Measurements from ENCODE around the gene PTPN5. TPM values are rescaled to one million over a fixed set of nuclear protein-coding genes. Genes with fewer than 3 reads are reported as not detected.

The PTPN5 gene
- total RNA-seq, 5 donors from 2014 or later (not counting 1 experiment from before 2014, with no cell fraction given), result 0.22 TPM; not detected in 4

DNA sequence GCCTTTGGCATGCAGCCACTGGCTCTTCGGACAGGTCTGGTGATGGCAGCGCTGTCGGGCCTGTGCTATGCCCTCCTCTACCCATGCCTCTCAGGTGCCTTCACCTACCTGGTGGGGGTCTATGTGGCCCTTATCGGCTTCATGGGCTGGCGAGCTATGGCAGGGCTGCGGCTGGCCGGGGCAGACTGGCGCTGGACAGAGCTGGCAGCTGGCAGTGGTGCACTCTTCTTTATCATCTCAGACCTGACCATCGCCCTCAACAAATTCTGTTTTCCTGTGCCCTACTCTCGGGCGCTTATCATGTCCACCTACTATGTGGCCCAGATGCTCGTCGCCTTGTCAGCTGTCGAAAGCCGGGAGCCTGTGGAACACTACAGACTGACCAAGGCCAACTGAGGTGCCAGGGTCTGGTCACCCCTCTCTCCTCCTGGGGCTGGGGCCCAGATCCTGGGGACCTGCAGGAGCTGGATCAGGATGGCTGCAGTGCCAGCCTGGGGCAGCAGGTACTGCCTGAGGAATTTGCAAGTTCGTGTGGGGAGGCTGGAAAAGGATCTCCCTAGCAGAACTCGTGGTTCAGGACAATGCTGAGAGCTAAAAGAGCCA lies 89.9 kb downstream of the PTPN5 start:
- ChIA-PET CTCF (interaction anchor here (0.9 to 1.0 kb wide), 3 partner anchors 20 to 29 kb away, joined by 3 to 5 read pairs (median 3); no protein-coding TSS in a partner anchor), POLR2A (no interaction called here)
- Mint-ChIP-seq H3K27me3 (peaks cover 0 to 4% of the 10 kb centered on the region in 2 donors), H3K4me3 (no peak overlapping the region), H3K36me3 (no peaks in the 10 kb centered on the region), H3K9me3 (no peaks in the 10 kb centered on the region), H3K4me1 (peaks cover 31 to 49% (median 41%) of the 10 kb centered on the region in 3 donors), H3K27ac (no peak overlapping the region)
- no peak overlapping the region for H3K27ac ChIP-seq (ENCODE audit: low read length)
- H3K9me3 ChIP-seq, result no peaks in the 10 kb centered on the region
- H3K4me1 ChIP-seq (ENCODE audit: control insufficient read depth in 1 of 2, extremely low read depth in 1 of 2, insufficient read depth in 2 of 2, low read length in 2 of 2), result peaks cover 2 to 31% of the 10 kb centered on the region in 2 experiments
- 89% methylated on average over 17 of the region's 17 CpGs for WGBS (ENCODE audit: insufficient coverage)
- H3K4me3 ChIP-seq (ENCODE audit: control insufficient read depth in 1 of 2, extremely low read depth in 1 of 2, low read length in 1 of 2), result no peak overlapping the region
- DNase-seq, result no peak
- H3K27me3 ChIP-seq (replicated peaks in 1 of 2; ENCODE audit: control insufficient read depth in 2 of 2, extremely low read depth in 1 of 2, insufficient read depth in 2 of 2, low read length in 1 of 2), result peaks cover 0 to 21% of the 10 kb centered on the region in 2 experiments
- ATAC-seq (replicated peaks in 1 of 4), result no peak
- no peaks in the 10 kb centered on the region for H3K36me3 ChIP-seq (ENCODE audit: control insufficient read depth in 2 of 2, extremely low read depth in 1 of 2, insufficient read depth in 1 of 2, low read length in 1 of 2)

DNA sequence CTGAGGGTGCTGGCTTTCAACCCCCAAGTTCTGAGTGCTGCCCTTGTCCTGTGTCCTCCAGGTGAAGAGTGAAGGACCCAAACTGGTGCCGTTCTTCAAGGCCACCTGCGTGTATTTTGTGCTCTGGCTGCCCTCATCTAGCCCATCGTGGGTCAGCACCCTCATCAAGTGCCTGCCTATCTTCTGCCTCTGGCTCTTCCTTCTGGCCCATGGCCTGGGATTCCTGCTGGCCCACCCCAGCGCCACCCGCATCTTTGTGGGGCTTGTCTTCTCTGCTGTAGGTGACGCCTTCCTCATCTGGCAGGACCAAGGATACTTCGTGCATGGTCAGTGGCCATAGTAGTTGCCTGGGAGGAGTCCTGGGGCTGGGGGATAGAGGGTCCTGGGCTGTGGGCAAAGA lies 90.7 kb downstream of the PTPN5 start:
- Mint-ChIP-seq H3K27me3 (peaks cover 0 to 4% of the 10 kb centered on the region in 2 donors), H3K9me3 (no peaks in the 10 kb centered on the region), H3K36me3 (no peaks in the 10 kb centered on the region), H3K27ac (no peak overlapping the region), H3K4me3 (peak overlapping the region in 2 of 3 donors; percentile 25 to 36), H3K4me1 (peaks cover 28 to 44% (median 35%) of the 10 kb centered on the region in 3 donors)
- DNase-seq (no peak), ATAC-seq (replicated peaks in 1 of 4) (no peak)
- peaks cover 0 to 20% of the 10 kb centered on the region in 2 experiments for H3K27me3 ChIP-seq (replicated peaks in 1 of 2; ENCODE audit: control insufficient read depth in 2 of 2, extremely low read depth in 1 of 2, insufficient read depth in 2 of 2, low read length in 1 of 2)
- H3K4me3 ChIP-seq (ENCODE audit: control insufficient read depth in 1 of 2, extremely low read depth in 1 of 2, low read length in 1 of 2), result no peak overlapping the region
- no peak overlapping the region for H3K27ac ChIP-seq (ENCODE audit: low read length)
- H3K9me3 ChIP-seq, result no peaks in the 10 kb centered on the region
- CTCF ChIA-PET, result no interaction called here
- H3K36me3 ChIP-seq (ENCODE audit: control insufficient read depth in 2 of 2, extremely low read depth in 1 of 2, insufficient read depth in 1 of 2, low read length in 1 of 2), result no peaks in the 10 kb centered on the region
- WGBS (ENCODE audit: insufficient coverage), result 84% methylated on average over 7 of the region's 7 CpGs
- H3K4me1 ChIP-seq (ENCODE audit: control insufficient read depth in 1 of 2, extremely low read depth in 1 of 2, insufficient read depth in 2 of 2, low read length in 2 of 2), result peaks cover 2 to 23% of the 10 kb centered on the region in 2 experiments
- POLR2A ChIA-PET, result no interaction called here

DNA sequence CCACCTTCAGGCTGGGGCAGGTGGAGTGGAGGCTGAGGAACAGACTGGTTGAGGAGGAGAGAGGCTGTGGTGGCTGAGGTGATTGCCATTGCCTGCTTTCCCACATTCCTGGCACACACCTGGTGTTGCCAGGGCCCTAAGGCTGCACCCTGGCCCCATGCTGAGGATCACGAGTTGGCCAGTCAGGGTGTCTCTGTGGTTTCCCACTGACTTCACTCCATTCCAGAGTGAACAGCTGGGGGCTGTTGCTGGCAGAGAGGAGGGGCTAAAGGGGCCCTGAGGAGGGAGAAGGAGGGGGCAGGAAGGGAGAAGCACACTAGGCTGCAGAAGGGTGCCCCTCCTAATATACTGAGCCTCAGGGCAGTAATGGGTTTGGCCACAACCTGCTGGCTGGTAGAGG lies 91.2 kb downstream of the PTPN5 start:
- no peak for ATAC-seq (replicated peaks in 1 of 4)
- Histone ChIP-seq H3K4me1 (ENCODE audit: control insufficient read depth in 1 of 2, extremely low read depth in 1 of 2, insufficient read depth in 2 of 2, low read length in 2 of 2) (peaks cover 2 to 18% of the 10 kb centered on the region in 2 experiments), H3K36me3 (ENCODE audit: control insufficient read depth in 2 of 2, extremely low read depth in 1 of 2, insufficient read depth in 1 of 2, low read length in 1 of 2) (no peaks in the 10 kb centered on the region), H3K9me3 (no peaks in the 10 kb centered on the region), H3K27me3 (replicated peaks in 1 of 2; ENCODE audit: control insufficient read depth in 2 of 2, extremely low read depth in 1 of 2, insufficient read depth in 2 of 2, low read length in 1 of 2) (peaks cover 0 to 17% of the 10 kb centered on the region in 2 experiments), H3K27ac (ENCODE audit: low read length) (no peak overlapping the region), H3K4me3 (ENCODE audit: control insufficient read depth in 1 of 2, extremely low read depth in 1 of 2, low read length in 1 of 2) (no peak overlapping the region)
- no peaks in the 10 kb centered on the region for H3K36me3 Mint-ChIP-seq
- ChIA-PET POLR2A (no interaction called here), CTCF (no interaction called here)
- no CpG with 5 or more reads among the region's 1 CpG for WGBS (ENCODE audit: insufficient coverage)
- H3K4me1 Mint-ChIP-seq, result peaks cover 23 to 39% (median 30%) of the 10 kb centered on the region in 3 donors
- no peak overlapping the region for H3K27ac Mint-ChIP-seq
- H3K27me3 Mint-ChIP-seq, result peaks cover 0 to 4% of the 10 kb centered on the region in 2 donors
- H3K9me3 Mint-ChIP-seq, result no peaks in the 10 kb centered on the region
- DNase-seq, result no peak
- H3K4me3 Mint-ChIP-seq, result peak overlapping the region; percentile 61 to 81 (median 77)

DNA sequence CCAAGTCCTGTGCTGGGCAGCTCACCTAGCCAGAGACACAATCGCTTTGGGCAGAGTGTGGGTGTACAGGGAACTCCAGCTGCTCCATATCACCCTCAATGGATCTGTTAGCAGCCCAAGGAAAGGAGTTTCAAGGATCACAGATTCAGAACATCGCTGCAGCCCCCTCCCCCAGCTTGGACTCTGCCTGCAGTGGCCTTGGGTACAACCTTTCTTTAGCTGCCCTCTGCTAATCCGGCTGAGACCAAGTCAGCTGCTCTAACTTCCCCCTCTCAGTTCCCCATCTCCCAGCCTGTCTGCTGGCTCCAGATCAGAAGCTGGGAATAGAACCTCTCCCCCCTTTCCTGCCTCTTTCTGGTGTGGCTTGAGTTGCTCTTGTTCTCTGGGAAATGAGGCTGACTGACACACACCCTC lies 91.7 kb downstream of the PTPN5 start:
- no peak overlapping the region for H3K27ac ChIP-seq (ENCODE audit: low read length)
- H3K36me3 Mint-ChIP-seq, result no peaks in the 10 kb centered on the region
- no peaks in the 10 kb centered on the region for H3K36me3 ChIP-seq (ENCODE audit: control insufficient read depth in 2 of 2, extremely low read depth in 1 of 2, insufficient read depth in 1 of 2, low read length in 1 of 2)
- peaks cover 19 to 34% (median 25%) of the 10 kb centered on the region in 3 donors for H3K4me1 Mint-ChIP-seq
- CTCF ChIA-PET, result no interaction called here
- H3K4me1 ChIP-seq (ENCODE audit: control insufficient read depth in 1 of 2, extremely low read depth in 1 of 2, insufficient read depth in 2 of 2, low read length in 2 of 2), result peaks cover 2 to 15% of the 10 kb centered on the region in 2 experiments
- peaks cover 0 to 17% of the 10 kb centered on the region in 2 experiments for H3K27me3 ChIP-seq (replicated peaks in 1 of 2; ENCODE audit: control insufficient read depth in 2 of 2, extremely low read depth in 1 of 2, insufficient read depth in 2 of 2, low read length in 1 of 2)
- DNase-seq (no peak), ATAC-seq (replicated peaks in 1 of 4) (no peak)
- peak overlapping the region; percentile 61 to 81 (median 77) for H3K4me3 Mint-ChIP-seq
- H3K27me3 Mint-ChIP-seq, result peaks cover 0 to 3% of the 10 kb centered on the region in 2 donors
- 93% methylated on average over 3 of the region's 3 CpGs for WGBS (ENCODE audit: insufficient coverage)
- POLR2A ChIA-PET, result interaction anchor here in 1 of 2 donors (1.4 kb wide), 1 partner anchor 68 kb away, joined by 4 read pairs; no protein-coding TSS in a partner anchor
- no peaks in the 10 kb centered on the region for H3K9me3 Mint-ChIP-seq
- no peaks in the 10 kb centered on the region for H3K9me3 ChIP-seq
- peak overlapping the region; percentile 46 to 55 for H3K27ac Mint-ChIP-seq
- H3K4me3 ChIP-seq (ENCODE audit: control insufficient read depth in 1 of 2, extremely low read depth in 1 of 2, low read length in 1 of 2), result no peak overlapping the region

DNA sequence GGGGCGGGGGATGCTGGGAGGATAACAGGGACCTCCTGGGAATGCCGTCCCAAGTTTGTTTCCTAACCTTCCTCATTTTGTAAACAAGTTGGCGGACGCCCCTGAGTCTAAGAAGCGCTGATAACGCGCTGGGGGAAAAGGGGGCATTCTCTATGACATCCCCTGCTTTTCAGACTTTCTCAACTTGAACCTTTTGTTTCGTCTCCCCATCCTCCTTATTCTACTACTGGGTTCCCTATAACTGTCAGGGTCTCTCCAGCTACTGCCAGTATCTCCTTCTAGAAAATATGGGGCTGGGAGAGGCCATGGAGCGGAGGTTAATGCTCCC lies 92.4 kb downstream of the PTPN5 start:
- POLR2A ChIA-PET, result interaction anchor here in 1 of 2 donors (1.4 to 1.5 kb wide), 2 partner anchors 63 to 68 kb away, joined by 3 to 4 read pairs; no protein-coding TSS in a partner anchor
- ATAC-seq (replicated peaks in 1 of 4) (no peak), DNase-seq (no peak)
- peaks cover 17 to 28% (median 20%) of the 10 kb centered on the region in 3 donors for H3K4me1 Mint-ChIP-seq
- H3K9me3 Mint-ChIP-seq, result no peaks in the 10 kb centered on the region
- H3K36me3 Mint-ChIP-seq, result no peaks in the 10 kb centered on the region
- WGBS (ENCODE audit: insufficient coverage), result no CpG with 5 or more reads among the region's 9 CpGs
- Histone ChIP-seq H3K27ac (ENCODE audit: low read length) (no peak overlapping the region), H3K4me1 (ENCODE audit: control insufficient read depth in 1 of 2, extremely low read depth in 1 of 2, insufficient read depth in 2 of 2, low read length in 2 of 2) (peaks cover 2 to 15% of the 10 kb centered on the region in 2 experiments), H3K36me3 (ENCODE audit: control insufficient read depth in 2 of 2, extremely low read depth in 1 of 2, insufficient read depth in 1 of 2, low read length in 1 of 2) (no peaks in the 10 kb centered on the region), H3K9me3 (no peaks in the 10 kb centered on the region), H3K4me3 (ENCODE audit: control insufficient read depth in 1 of 2, extremely low read depth in 1 of 2, low read length in 1 of 2) (peak overlapping the region; percentile 57 to 60), H3K27me3 (replicated peaks in 1 of 2; ENCODE audit: control insufficient read depth in 2 of 2, extremely low read depth in 1 of 2, insufficient read depth in 2 of 2, low read length in 1 of 2) (peaks cover 0 to 17% of the 10 kb centered on the region in 2 experiments)
- H3K27me3 Mint-ChIP-seq, result peaks cover 0 to 3% of the 10 kb centered on the region in 2 donors
- CTCF ChIA-PET, result no interaction called here
- H3K27ac Mint-ChIP-seq, result peak overlapping the region in 1 of 2 donors; percentile 16
- peak overlapping the region; percentile 61 to 81 (median 77) for H3K4me3 Mint-ChIP-seq

DNA sequence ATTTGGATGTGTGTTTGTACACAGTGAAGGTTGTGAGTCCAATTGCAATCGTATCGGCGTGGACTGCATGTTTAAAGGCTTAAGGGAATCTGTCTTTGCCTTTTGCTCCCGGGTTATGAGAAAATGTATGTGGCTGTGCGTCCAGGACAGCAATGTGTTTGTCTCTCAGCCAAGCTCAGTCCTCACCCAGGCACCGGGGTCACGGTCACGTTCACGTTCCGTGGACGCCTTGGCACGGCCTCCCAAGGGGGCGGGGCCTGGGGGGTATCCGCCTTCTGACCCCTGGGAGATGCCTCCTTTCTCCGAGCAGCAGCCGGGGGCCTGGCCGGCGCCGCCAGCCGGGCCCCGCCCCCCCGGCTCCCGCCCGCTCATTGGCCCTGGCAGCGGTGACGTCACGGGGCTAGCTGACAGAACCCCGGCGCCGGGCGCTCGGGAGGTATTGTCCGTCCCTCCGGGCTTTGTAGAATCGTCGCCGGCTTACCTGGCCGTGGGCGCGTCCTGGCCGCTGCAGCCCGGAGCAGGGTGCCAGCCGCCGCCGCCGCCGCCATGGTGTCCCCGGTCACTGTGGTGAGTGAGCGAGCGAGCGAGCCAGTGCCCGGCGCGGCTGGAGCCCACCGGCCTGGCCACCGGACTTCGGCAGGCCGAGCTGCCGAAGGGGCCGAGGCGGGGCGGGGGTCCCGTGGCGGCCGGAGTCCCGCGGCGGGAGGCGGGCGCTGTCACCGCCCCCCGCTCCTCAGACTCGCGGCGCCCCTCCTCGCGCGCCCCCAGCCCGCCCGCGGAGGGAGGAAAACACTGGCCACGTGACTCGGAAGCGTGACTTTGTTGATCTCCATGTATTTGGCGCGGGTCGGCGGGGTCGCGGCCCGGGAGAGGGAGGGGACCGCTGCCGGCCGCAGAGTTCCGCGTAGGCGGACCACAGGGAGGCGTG lies 93.0 kb downstream of the PTPN5 start, which contains the start of gene TMEM86A:
Gene TMEM86A (plus strand): TSS at position 439 of the 928 bp plus-strand sequence. CDS start 108 bp downstream, at position 547.
- peak within 1 kb of the TSS; percentile 57 for H3K27ac ChIP-seq (ENCODE audit: low read length)
- no peaks in the 10 kb centered on the region for H3K36me3 ChIP-seq (ENCODE audit: control insufficient read depth in 2 of 2, extremely low read depth in 1 of 2, insufficient read depth in 1 of 2, low read length in 1 of 2)
- peak within 1 kb of the TSS; percentile 57 to 60 for H3K4me3 ChIP-seq (ENCODE audit: control insufficient read depth in 1 of 2, extremely low read depth in 1 of 2, low read length in 1 of 2)
- POLR2A ChIA-PET, result interaction anchor here (0.5 to 1.5 kb wide), 5 partner anchors 11 to 89 kb away, joined by 3 to 6 read pairs (median 3); no protein-coding TSS in a partner anchor
- peaks cover 0 to 3% of the 10 kb centered on the region in 2 donors for H3K27me3 Mint-ChIP-seq
- H3K4me1 Mint-ChIP-seq, result peaks cover 17 to 21% (median 20%) of the 10 kb centered on the region in 3 donors
- H3K4me3 Mint-ChIP-seq, result peak within 1 kb of the TSS; percentile 61 to 81 (median 77)
- WGBS (ENCODE audit: insufficient coverage), result 2% methylated on average over 84 of the region's 98 CpGs
- no peaks in the 10 kb centered on the region for H3K36me3 Mint-ChIP-seq
- H3K27ac Mint-ChIP-seq, result peak within 1 kb of the TSS; percentile 77 to 82
- H3K9me3 ChIP-seq, result no peaks in the 10 kb centered on the region
- peak; percentile 77 to 93 (median 86) for DNase-seq
- H3K27me3 ChIP-seq (replicated peaks in 1 of 2; ENCODE audit: control insufficient read depth in 2 of 2, extremely low read depth in 1 of 2, insufficient read depth in 2 of 2, low read length in 1 of 2), result peaks cover 0 to 17% of the 10 kb centered on the region in 2 experiments
- CTCF ChIA-PET, result interaction anchor here in 1 of 2 donors (0.6 to 1.0 kb wide), 4 partner anchors 22 to 65 kb away, joined by 3 to 4 read pairs (median 4); no protein-coding TSS in a partner anchor
- H3K4me1 ChIP-seq (ENCODE audit: control insufficient read depth in 1 of 2, extremely low read depth in 1 of 2, insufficient read depth in 2 of 2, low read length in 2 of 2), result peaks cover 2 to 15% of the 10 kb centered on the region in 2 experiments
- no peaks in the 10 kb centered on the region for H3K9me3 Mint-ChIP-seq
- peak; percentile 93 to 97 (median 94) for ATAC-seq (replicated peaks in 1 of 4)

Measured in T-cell (primary cell).